Panc1 (cell line): ENCODE results near the gene SLC4A5. TPM values are rescaled to one million over a fixed set of nuclear protein-coding genes. Genes with fewer than 3 reads are reported as not detected.

ENCODE experiments used
- ATAC-seq: fragments of 200-7000 bp; cut with Tn5 transposase; 2 replicates; pipeline ENCODE4 v1.9.1; 2020; ENCODE audit warnings: mild to moderate bottlenecking, moderate library complexity
- BruUV-seq: library from RNA; stranded (reverse); fragments of 400-500 nt; replicated peaks from 2 replicates; lab custom pipeline; 2021; lab: Mats Ljungman, UMichigan
- CTCF ChIA-PET: fragments of 300-600 bp; sonication (Branson Sonifier 250); formaldehyde crosslinking; loops from one replicate; lab custom pipeline; 2022; ENCODE audit warnings: antibody characterized with exemption; lab: Charles Lee
- POLR2A ChIA-PET: fragments of 300-600 bp; sonication (Branson Sonifier 250); formaldehyde crosslinking; loops from one replicate; lab custom pipeline; 2022; ENCODE audit warnings: antibody characterized with exemption; lab: Charles Lee
- DNase-seq: peaks from one replicate; pipeline ENCODE4 v3.0.0-alpha.2; 2010; ENCODE audit warnings: low read depth, low spot score
- H3K27ac ChIP-seq: 2 replicates; pipeline ENCODE4 v1.5.1; 2011; ENCODE audit warnings: mild to moderate bottlenecking, low read length, inconsistent platforms
- H3K27me3 ChIP-seq: fragments of 200-500 bp; sonication (Bioruptor generic); 2 replicates; pipeline ENCODE4 v1.6.0; 2014; ENCODE audit warnings: low read length, inconsistent platforms; ENCODE audit not compliant: control insufficient read depth, insufficient read depth
- H3K36me3 ChIP-seq: fragments of 200-500 bp; sonication (Bioruptor generic); 2 replicates; pipeline ENCODE4 v1.5.1; 2014; ENCODE audit warnings: inconsistent platforms, mild to moderate bottlenecking, low read length, moderate library complexity; ENCODE audit not compliant: control insufficient read depth, insufficient read depth
- H3K4me1 ChIP-seq: 2 replicates; pipeline ENCODE4 v1.5.1; 2011; ENCODE audit warnings: inconsistent platforms, mild to moderate bottlenecking, low read length, moderate library complexity; ENCODE audit not compliant: control insufficient read depth, insufficient read depth
- H3K4me3 ChIP-seq, 2 experiments: 2 replicates each; pipeline ENCODE4 v1.5.1; 2011 to 2012; ENCODE audit warnings: low read depth in 2 of 2, low read length in 2 of 2, mild to moderate bottlenecking in 2 of 2, inconsistent platforms in 1 of 2, moderate library complexity in 1 of 2
- H3K9me3 ChIP-seq: fragments of 200-500 bp; sonication (Bioruptor generic); 2 replicates; pipeline ENCODE4 v1.5.1; 2014; ENCODE audit warnings: low read depth, mild to moderate bottlenecking, inconsistent platforms, low read length, moderate library complexity; ENCODE audit not compliant: control insufficient read depth, insufficient read depth
- POLR2AphosphoS5 ChIP-seq: IDR thresholded peaks from 2 replicates; pipeline ENCODE4 v1.6.1; 2012; ENCODE audit warnings: mild to moderate bottlenecking, low read depth, low read length, moderate library complexity
- SIN3A ChIP-seq: IDR thresholded peaks from 2 replicates; pipeline ENCODE4 v1.6.1; 2012; ENCODE audit warnings: low read depth, mild to moderate bottlenecking, low read length, moderate library complexity, borderline replicate concordance; ENCODE audit not compliant: insufficient read depth
- TCF7L2 ChIP-seq: IDR thresholded peaks from 2 replicates; pipeline ENCODE4 v1.6.1; 2011; ENCODE audit warnings: mild to moderate bottlenecking, low read depth, low read length, inconsistent platforms
- in situ Hi-C: cut with HindIII; loops from 2 replicates; pipeline ENCODE4 v1.10.0; 2016; ENCODE audit warnings: low sequenced_read_pairs, low pct_unique_long_range_greater_than_20kb
- intact Hi-C: fragments of 100-400 bp; cut with micrococcal nuclease; formaldehyde crosslinking; loops from one replicate; pipeline ENCODE4 v1.10.0; 2022; ENCODE audit not compliant: unreplicated experiment
- total RNA-seq: library from RNA; stranded (reverse); gene quantifications from one replicate; pipeline ENCODE4 v1.2.1, GENCODE V29; 2021; ENCODE audit not compliant: unreplicated experiment
- TF ChIP-seq, protein P1 (sequence below), 2 experiments: IDR thresholded peaks; 2 replicates each; pipeline ENCODE4 v1.6.1; 2011 to 2012; ENCODE audit warnings: low read depth in 2 of 2, control low read depth in 1 of 2, low read length in 1 of 2, mild to moderate bottlenecking in 1 of 2, moderate library complexity in 1 of 2; ENCODE audit not compliant: insufficient read depth in 1 of 2
- TF ChIP-seq, protein P2 (sequence below): fragments of 450-650 bp; IDR thresholded peaks from 2 replicates; pipeline ENCODE4 v1.5.1; 2017; ENCODE audit warnings: mild to moderate bottlenecking

SLC4A5 gene
- total RNA-seq, 1 experiment from 2014 or later: 1.2 TPM

DNA sequence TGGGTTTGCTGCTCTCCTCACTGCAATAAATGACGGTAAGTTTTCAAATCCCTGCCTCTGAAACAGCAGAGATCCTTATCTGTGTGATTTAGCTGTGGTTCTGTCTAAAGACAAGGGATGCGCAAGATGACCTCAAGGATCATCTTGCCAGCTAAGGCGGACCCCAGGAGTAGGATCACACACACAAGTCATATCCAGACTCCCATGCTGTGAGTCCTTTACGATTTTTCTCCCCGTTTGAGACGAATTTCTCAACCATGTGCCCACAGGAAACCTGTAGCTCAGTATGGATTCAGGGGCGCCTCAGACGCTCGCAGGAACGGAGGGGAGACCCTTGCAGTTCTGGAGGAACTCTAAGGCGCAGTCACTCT, 48.0 kb upstream of the SLC4A5 start:
- H3K36me3 ChIP-seq: peaks cover 8% of the 10 kb centered on the region; the same call in 1 of the 2 replicates
- ATAC-seq: peak; percentile 56
- TF ChIP-seq, protein P1, sequence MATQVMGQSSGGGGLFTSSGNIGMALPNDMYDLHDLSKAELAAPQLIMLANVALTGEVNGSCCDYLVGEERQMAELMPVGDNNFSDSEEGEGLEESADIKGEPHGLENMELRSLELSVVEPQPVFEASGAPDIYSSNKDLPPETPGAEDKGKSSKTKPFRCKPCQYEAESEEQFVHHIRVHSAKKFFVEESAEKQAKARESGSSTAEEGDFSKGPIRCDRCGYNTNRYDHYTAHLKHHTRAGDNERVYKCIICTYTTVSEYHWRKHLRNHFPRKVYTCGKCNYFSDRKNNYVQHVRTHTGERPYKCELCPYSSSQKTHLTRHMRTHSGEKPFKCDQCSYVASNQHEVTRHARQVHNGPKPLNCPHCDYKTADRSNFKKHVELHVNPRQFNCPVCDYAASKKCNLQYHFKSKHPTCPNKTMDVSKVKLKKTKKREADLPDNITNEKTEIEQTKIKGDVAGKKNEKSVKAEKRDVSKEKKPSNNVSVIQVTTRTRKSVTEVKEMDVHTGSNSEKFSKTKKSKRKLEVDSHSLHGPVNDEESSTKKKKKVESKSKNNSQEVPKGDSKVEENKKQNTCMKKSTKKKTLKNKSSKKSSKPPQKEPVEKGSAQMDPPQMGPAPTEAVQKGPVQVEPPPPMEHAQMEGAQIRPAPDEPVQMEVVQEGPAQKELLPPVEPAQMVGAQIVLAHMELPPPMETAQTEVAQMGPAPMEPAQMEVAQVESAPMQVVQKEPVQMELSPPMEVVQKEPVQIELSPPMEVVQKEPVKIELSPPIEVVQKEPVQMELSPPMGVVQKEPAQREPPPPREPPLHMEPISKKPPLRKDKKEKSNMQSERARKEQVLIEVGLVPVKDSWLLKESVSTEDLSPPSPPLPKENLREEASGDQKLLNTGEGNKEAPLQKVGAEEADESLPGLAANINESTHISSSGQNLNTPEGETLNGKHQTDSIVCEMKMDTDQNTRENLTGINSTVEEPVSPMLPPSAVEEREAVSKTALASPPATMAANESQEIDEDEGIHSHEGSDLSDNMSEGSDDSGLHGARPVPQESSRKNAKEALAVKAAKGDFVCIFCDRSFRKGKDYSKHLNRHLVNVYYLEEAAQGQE (IDR thresholded peaks at IDR 0.05; ENCODE audit: insufficient read depth in 1 of 2, low read depth in 2 of 2, low read length in 1 of 2): no peak
- TF ChIP-seq POLR2AphosphoS5 (no peak), TCF7L2 (no peak)
- TF ChIP-seq, protein P2, sequence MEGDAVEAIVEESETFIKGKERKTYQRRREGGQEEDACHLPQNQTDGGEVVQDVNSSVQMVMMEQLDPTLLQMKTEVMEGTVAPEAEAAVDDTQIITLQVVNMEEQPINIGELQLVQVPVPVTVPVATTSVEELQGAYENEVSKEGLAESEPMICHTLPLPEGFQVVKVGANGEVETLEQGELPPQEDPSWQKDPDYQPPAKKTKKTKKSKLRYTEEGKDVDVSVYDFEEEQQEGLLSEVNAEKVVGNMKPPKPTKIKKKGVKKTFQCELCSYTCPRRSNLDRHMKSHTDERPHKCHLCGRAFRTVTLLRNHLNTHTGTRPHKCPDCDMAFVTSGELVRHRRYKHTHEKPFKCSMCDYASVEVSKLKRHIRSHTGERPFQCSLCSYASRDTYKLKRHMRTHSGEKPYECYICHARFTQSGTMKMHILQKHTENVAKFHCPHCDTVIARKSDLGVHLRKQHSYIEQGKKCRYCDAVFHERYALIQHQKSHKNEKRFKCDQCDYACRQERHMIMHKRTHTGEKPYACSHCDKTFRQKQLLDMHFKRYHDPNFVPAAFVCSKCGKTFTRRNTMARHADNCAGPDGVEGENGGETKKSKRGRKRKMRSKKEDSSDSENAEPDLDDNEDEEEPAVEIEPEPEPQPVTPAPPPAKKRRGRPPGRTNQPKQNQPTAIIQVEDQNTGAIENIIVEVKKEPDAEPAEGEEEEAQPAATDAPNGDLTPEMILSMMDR: no peak
- no TSS peak for BruUV-seq
- no peak for DNase-seq
- CTCF ChIA-PET: interaction anchor here (0.6 to 1.0 kb wide), 3 partner anchors 56 to 178 kb away, joined by 3 to 9 read pairs (median 4); no protein-coding TSS in a partner anchor
- in situ Hi-C loops: no loop called here
- H3K9me3 ChIP-seq: no peaks in the 10 kb centered on the region
- intact Hi-C loops: loop anchor here (5.0 kb wide), 1 partner anchor 139 kb away; no protein-coding TSS in a partner anchor
- peak overlapping the region; percentile 91 to 99 for H3K4me3 ChIP-seq
- H3K27me3 ChIP-seq: no peaks in the 10 kb centered on the region
- POLR2A ChIA-PET: interaction anchor here (0.6 kb wide), 1 partner anchor 45 kb away, joined by 10 read pairs; no protein-coding TSS in a partner anchor
- H3K27ac ChIP-seq: peak overlapping the region; percentile 94
- H3K4me1 ChIP-seq: peaks cover 21% of the 10 kb centered on the region

DNA sequence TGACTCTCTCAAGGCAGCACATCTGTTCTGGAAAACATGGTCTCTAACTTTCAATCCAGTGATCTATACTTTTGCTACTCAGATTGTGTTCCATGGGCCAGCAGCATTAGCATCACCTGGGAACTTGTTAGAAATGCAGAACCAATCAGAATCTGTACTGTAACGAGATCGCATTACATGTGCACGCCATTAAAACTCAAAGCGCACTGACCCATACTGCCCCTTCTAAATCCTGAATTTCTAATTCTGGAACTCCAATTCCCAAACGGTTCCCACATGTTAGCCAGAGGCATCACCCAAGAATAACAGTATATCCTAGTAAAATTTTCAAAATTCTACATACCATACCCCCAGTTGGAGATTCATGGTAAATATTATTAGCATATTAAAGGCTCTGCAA, 47.4 kb upstream of the SLC4A5 start:
- POLR2A ChIA-PET: no interaction called here

More for the DNA sequence above, 47.4 kb upstream of the SLC4A5 start:
- no TSS peak for BruUV-seq
- CTCF ChIA-PET: interaction anchor here (1.0 kb wide), 1 partner anchor 56 kb away, joined by 4 read pairs; no protein-coding TSS in a partner anchor
- peaks cover 21% of the 10 kb centered on the region for H3K4me1 ChIP-seq
- peak overlapping the region; percentile 91 to 99 for H3K4me3 ChIP-seq
- H3K9me3 ChIP-seq: no peaks in the 10 kb centered on the region
- intact Hi-C loops (loop anchor here (5.0 kb wide), 1 partner anchor 138 kb away; no protein-coding TSS in a partner anchor), in situ Hi-C loops (no loop called here)
- ATAC-seq (no peak), DNase-seq (no peak)
- peak overlapping the region; percentile 94 for H3K27ac ChIP-seq
- peaks cover 8% of the 10 kb centered on the region; the same call in 1 of the 2 replicates for H3K36me3 ChIP-seq
- H3K27me3 ChIP-seq: no peaks in the 10 kb centered on the region
- TF ChIP-seq TCF7L2 (no peak), POLR2AphosphoS5 (no peak), SIN3A (no peak)
- TF ChIP-seq, protein P2: no peak
- TF ChIP-seq, protein P1 (IDR thresholded peaks at IDR 0.05; ENCODE audit: insufficient read depth in 1 of 2, low read depth in 2 of 2, low read length in 1 of 2): no peak
